ENCODE data around the gene DNM1. TPM values are rescaled to one million over a fixed set of nuclear protein-coding genes. Genes with fewer than 3 reads are reported as not detected.

The DNM1 gene
- total RNA-seq, 4 donors from 2014 or later = 8.6 to 22.3 (median 14.4) TPM

GRCh38 chr9:128192601-128193371 lies 10.4 kb upstream of the DNM1 start:
- H3K4me3 ChIP-seq = peak overlapping the region; percentile 75 to 94
- 50 to 65% methylated on average over 5 to 8 of the region's 56 CpGs for WGBS, 2 donors (ENCODE audit: low coverage in 1 of 2)
- TF ChIP-seq, protein P1, sequence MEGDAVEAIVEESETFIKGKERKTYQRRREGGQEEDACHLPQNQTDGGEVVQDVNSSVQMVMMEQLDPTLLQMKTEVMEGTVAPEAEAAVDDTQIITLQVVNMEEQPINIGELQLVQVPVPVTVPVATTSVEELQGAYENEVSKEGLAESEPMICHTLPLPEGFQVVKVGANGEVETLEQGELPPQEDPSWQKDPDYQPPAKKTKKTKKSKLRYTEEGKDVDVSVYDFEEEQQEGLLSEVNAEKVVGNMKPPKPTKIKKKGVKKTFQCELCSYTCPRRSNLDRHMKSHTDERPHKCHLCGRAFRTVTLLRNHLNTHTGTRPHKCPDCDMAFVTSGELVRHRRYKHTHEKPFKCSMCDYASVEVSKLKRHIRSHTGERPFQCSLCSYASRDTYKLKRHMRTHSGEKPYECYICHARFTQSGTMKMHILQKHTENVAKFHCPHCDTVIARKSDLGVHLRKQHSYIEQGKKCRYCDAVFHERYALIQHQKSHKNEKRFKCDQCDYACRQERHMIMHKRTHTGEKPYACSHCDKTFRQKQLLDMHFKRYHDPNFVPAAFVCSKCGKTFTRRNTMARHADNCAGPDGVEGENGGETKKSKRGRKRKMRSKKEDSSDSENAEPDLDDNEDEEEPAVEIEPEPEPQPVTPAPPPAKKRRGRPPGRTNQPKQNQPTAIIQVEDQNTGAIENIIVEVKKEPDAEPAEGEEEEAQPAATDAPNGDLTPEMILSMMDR (IDR thresholded peaks at IDR 0.05) = peak in 3 of 4 experiments; percentile 33 to 74 (median 43)
- TF ChIP-seq POLR2AphosphoS5 (IDR thresholded peaks at IDR 0.05) (peak; percentile 62), EP300 (IDR thresholded peaks at IDR 0.05) (no peak), POLR2A (IDR thresholded peaks at IDR 0.05) (peak; percentile 35 to 64)
- peaks cover 0 to 29% (median 9%) of the 10 kb centered on the region in 3 donors for H3K4me1 ChIP-seq
- peaks cover 0 to 23% of the 10 kb centered on the region in 2 donors for H3K36me3 ChIP-seq
- H3K27me3 ChIP-seq = no peaks in the 10 kb centered on the region
- H3K27ac ChIP-seq = peak overlapping the region; percentile 63 to 95 (median 91)
- H3K9me3 ChIP-seq = no peaks in the 10 kb centered on the region
- peak; percentile 86 for ATAC-seq

GRCh38 chr9:128193469-128194096 lies 9.6 kb upstream of the DNM1 start:
- no peak for ATAC-seq

GRCh38 chr9:128201441-128202369 lies 1.5 kb upstream of the DNM1 start:
- H3K36me3 ChIP-seq = no peaks in the 10 kb centered on the region
- no peak overlapping the region for H3K4me3 ChIP-seq
- no peak overlapping the region for H3K27ac ChIP-seq
- no peaks in the 10 kb centered on the region for H3K9me3 ChIP-seq
- no peak for ATAC-seq
- 77 to 86% methylated on average over 3 to 7 of the region's 13 CpGs for WGBS, 2 donors (ENCODE audit: low coverage in 1 of 2)
- H3K27me3 ChIP-seq = peaks cover 31% of the 10 kb centered on the region
- H3K4me1 ChIP-seq = peaks cover 0 to 20% (median 5%) of the 10 kb centered on the region in 3 donors
- no peak for TF ChIP-seq POLR2A (IDR thresholded peaks at IDR 0.05)
- TF ChIP-seq, protein P1 (IDR thresholded peaks at IDR 0.05) = no peak

More at GRCh38 chr9:128193469-128194096, 9.6 kb upstream of the DNM1 start:
- Histone ChIP-seq H3K4me3 (peak overlapping the region in 1 of 2 donors; percentile 94), H3K27ac (peak overlapping the region in 3 of 4 donors; percentile 89 to 95 (median 93)), H3K4me1 (peaks cover 0 to 29% (median 9%) of the 10 kb centered on the region in 3 donors), H3K36me3 (peaks cover 0 to 17% of the 10 kb centered on the region in 2 donors), H3K9me3 (no peaks in the 10 kb centered on the region), H3K27me3 (no peaks in the 10 kb centered on the region)
- TF ChIP-seq EP300 (IDR thresholded peaks at IDR 0.05) (no peak), POLR2AphosphoS5 (IDR thresholded peaks at IDR 0.05) (no peak), POLR2A (IDR thresholded peaks at IDR 0.05) (no peak)
- TF ChIP-seq, protein P1 (IDR thresholded peaks at IDR 0.05) = no peak
- 83 to 94% methylated on average over 3 to 14 of the region's 14 CpGs for WGBS, 2 donors (ENCODE audit: low coverage in 1 of 2)

- no peaks in the 10 kb centered on the region for H3K9me3 ChIP-seq
- TF ChIP-seq, protein P1 (IDR thresholded peaks at IDR 0.05) = no peak
- no peak for TF ChIP-seq POLR2A (IDR thresholded peaks at IDR 0.05)
- TF ChIP-seq EP300 (IDR thresholded peaks at IDR 0.05) = no peak
- no peak for TF ChIP-seq POLR2AphosphoS5 (IDR thresholded peaks at IDR 0.05)
- ATAC-seq = no peak
- 5% methylated on average over 2 of the region's 2 CpGs for WGBS, 2 donors (ENCODE audit: low coverage in 1 of 2)
- H3K4me1 ChIP-seq = peaks cover 0 to 20% (median 5%) of the 10 kb centered on the region in 3 donors
- H3K4me3 ChIP-seq = peak overlapping the region in 1 of 2 donors; percentile 73
- no peaks in the 10 kb centered on the region for H3K36me3 ChIP-seq
- H3K27ac ChIP-seq = peak overlapping the region in 2 of 4 donors; percentile 55 to 76
- peaks cover 31% of the 10 kb centered on the region for H3K27me3 ChIP-seq
These were observed 543 bp upstream of the DNM1 start for GRCh38 chr9:128202648-128203023.
